Loucy (cell line): ENCODE data around the gene RSF1.
"Not testable (repeated sequence)": the region's sequence is repeated elsewhere in the genome, so short reads cannot be mapped to it uniquely, and the experiment has no call there.

Source experiments
- EZH2phosphoT487 ChIP-seq: fragments of 200-600 bp; IDR thresholded peaks from 2 replicates; pipeline ENCODE4 v1.6.1; 2018; ENCODE audit warnings: antibody characterized with exemption, mild to moderate bottlenecking, moderate library complexity, borderline replicate concordance
- TF ChIP-seq, protein P1 (sequence below): fragments of 200-600 bp; sonication (generic); conservative IDR thresholded peaks from 2 replicates; pipeline ENCODE4 v1.5.1; 2014; ENCODE audit warnings: mild to moderate bottlenecking, antibody characterized with exemption, low read length

DNA sequence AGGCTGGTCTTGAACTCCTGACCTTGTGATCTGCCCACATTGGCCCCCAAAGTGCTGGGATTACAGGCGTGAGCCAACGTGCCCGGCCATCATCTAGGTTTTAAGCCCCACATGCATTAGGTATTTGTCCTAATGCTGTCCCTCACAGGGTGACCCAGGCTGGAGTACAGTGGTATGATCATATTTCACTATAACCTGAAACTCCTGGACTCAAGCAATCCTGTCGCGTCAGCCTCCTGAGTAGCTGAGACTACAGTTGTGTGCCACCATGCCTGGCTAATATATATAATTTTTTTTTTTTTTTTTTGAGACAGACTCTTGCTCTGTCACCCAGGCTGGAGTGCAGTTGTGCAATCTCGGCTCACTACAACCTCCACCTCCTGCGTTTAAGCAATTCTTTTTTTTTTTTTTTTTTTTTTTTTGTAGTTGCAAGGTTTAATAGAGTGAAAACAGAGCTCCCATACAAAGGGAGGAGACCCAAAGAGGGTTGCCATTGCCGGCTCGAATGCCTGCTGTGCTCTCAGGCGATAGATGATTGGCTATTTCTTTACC lies 37.5 kb upstream of the RSF1 start:
- TF ChIP-seq, protein P1, sequence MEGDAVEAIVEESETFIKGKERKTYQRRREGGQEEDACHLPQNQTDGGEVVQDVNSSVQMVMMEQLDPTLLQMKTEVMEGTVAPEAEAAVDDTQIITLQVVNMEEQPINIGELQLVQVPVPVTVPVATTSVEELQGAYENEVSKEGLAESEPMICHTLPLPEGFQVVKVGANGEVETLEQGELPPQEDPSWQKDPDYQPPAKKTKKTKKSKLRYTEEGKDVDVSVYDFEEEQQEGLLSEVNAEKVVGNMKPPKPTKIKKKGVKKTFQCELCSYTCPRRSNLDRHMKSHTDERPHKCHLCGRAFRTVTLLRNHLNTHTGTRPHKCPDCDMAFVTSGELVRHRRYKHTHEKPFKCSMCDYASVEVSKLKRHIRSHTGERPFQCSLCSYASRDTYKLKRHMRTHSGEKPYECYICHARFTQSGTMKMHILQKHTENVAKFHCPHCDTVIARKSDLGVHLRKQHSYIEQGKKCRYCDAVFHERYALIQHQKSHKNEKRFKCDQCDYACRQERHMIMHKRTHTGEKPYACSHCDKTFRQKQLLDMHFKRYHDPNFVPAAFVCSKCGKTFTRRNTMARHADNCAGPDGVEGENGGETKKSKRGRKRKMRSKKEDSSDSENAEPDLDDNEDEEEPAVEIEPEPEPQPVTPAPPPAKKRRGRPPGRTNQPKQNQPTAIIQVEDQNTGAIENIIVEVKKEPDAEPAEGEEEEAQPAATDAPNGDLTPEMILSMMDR, result not testable (repeated sequence)
- TF ChIP-seq EZH2phosphoT487, result not testable (repeated sequence)
